Retina (tissue), 1 donor: ENCODE measurements around the gene ADSS1.
A peak's percentile ranks its signal among the peaks of the same experiment; 100 is the strongest.
"Not testable (repeated sequence)": the region's sequence is repeated elsewhere in the genome, so short reads cannot be mapped to it uniquely, and the experiment has no call there.

Experiments used
- DNase-seq: peaks from one replicate; pipeline ENCODE4 v3.0.0-alpha.2; 2016

Gene ADSS1

GRCh38 chr14:104718147-104718546 lies 5.9 kb upstream of the ADSS1 start:
- no peak for DNase-seq

- no peak for DNase-seq
These were observed 5.2 kb upstream of the ADSS1 start for GRCh38 chr14:104718871-104719270.

GRCh38 chr14:104719343-104719742 lies 4.7 kb upstream of the ADSS1 start:
- no peak for DNase-seq

- DNase-seq: no peak
These were observed 2.3 kb upstream of the ADSS1 start for GRCh38 chr14:104721505-104722431.

GRCh38 chr14:104722938-104723650 lies 935 bp upstream of the ADSS1 start:
- DNase-seq: no peak

- no peak for DNase-seq
These were observed 465 bp downstream of the ADSS1 start for GRCh38 chr14:104724407-104724980.

GRCh38 chr14:104724981-104725771 lies 1.1 kb downstream of the ADSS1 start:
- DNase-seq: peak; percentile 71

- DNase-seq: no peak
These were observed 1.9 kb downstream of the ADSS1 start for GRCh38 chr14:104725772-104726548.

GRCh38 chr14:104726600-104727451 lies 2.8 kb downstream of the ADSS1 start:
- DNase-seq: peak; percentile 29

- no peak for DNase-seq
These were observed 4.6 kb downstream of the ADSS1 start for GRCh38 chr14:104728631-104729030.

GRCh38 chr14:104729176-104729834 lies 5.3 kb downstream of the ADSS1 start:
- DNase-seq: not testable (repeated sequence)

- DNase-seq: no peak
These were observed 5.8 kb downstream of the ADSS1 start for GRCh38 chr14:104729835-104730181.

- no peak for DNase-seq
These were observed 6.5 kb downstream of the ADSS1 start for GRCh38 chr14:104730487-104730886.

GRCh38 chr14:104731320-104732294 lies 7.6 kb downstream of the ADSS1 start:
- DNase-seq: no peak

GRCh38 chr14:104732355-104732804 lies 8.4 kb downstream of the ADSS1 start:
- DNase-seq: no peak

- no peak for DNase-seq
These were observed 9.1 kb downstream of the ADSS1 start for GRCh38 chr14:104732931-104733681.

- DNase-seq: no peak
These were observed 10.1 kb downstream of the ADSS1 start for GRCh38 chr14:104734051-104734587.

- DNase-seq: no peak
These were observed 10.6 kb downstream of the ADSS1 start for GRCh38 chr14:104734601-104734990.
